OCI-LY7 (cell line): ENCODE measurements around the gene MKNK1. TPM values are rescaled to one million over a fixed set of nuclear protein-coding genes. Genes with fewer than 3 reads are reported as not detected.

Experiments used
- BruUV-seq: library from RNA; stranded (reverse); fragments of 400-500 nt; replicated peaks from 2 replicates; lab custom pipeline; 2021; lab: Mats Ljungman, UMichigan
- CTCF ChIA-PET: fragments of 300-600 bp; sonication (Branson Sonifier 250); formaldehyde crosslinking; loops from one replicate; lab custom pipeline; 2022; ENCODE audit warnings: antibody characterized with exemption; ENCODE audit not compliant: unreplicated experiment; lab: Charles Lee
- POLR2A ChIA-PET: fragments of 300-600 bp; sonication (Branson Sonifier 250); formaldehyde crosslinking; loops from one replicate; lab custom pipeline; 2022; ENCODE audit warnings: antibody characterized with exemption; lab: Charles Lee
- DNase-seq: peaks from one replicate; pipeline ENCODE4 v3.0.0-alpha.2; 2015; ENCODE audit warnings: low spot score
- H2AFZ ChIP-seq: fragments of 200-600 bp; sonication (generic), shearing (Covaris generic); 2 replicates; pipeline ENCODE4 v1.6.1; 2014; ENCODE audit warnings: mild to moderate bottlenecking, antibody characterized with exemption, low read length, moderate library complexity
- H3K27ac ChIP-seq: fragments of 200-600 bp; sonication (generic); 2 replicates; pipeline ENCODE4 v1.5.1; 2014; ENCODE audit warnings: mixed run types, low read depth, mild to moderate bottlenecking, moderate library complexity, low read length, inconsistent platforms; ENCODE audit not compliant: poor library complexity, severe bottlenecking
- H3K36me3 ChIP-seq: fragments of 200-600 bp; sonication (generic); 2 replicates; pipeline ENCODE4 v1.6.1; 2014; ENCODE audit warnings: mild to moderate bottlenecking, antibody characterized with exemption, low read length, moderate library complexity, mixed read lengths; ENCODE audit not compliant: insufficient read depth
- H3K4me1 ChIP-seq: fragments of 200-600 bp; sonication (generic); 2 replicates; pipeline ENCODE4 v1.5.1; 2014; ENCODE audit warnings: mild to moderate bottlenecking, low read length; ENCODE audit not compliant: insufficient read depth, poor library complexity, severe bottlenecking
- H3K4me2 ChIP-seq: fragments of 200-600 bp; sonication (generic); 2 replicates; pipeline ENCODE4 v1.6.1; 2014; ENCODE audit warnings: mild to moderate bottlenecking, low read length
- H3K4me3 ChIP-seq: fragments of 200-600 bp; sonication (generic); 2 replicates; pipeline ENCODE4 v1.5.1; 2014; ENCODE audit warnings: mild to moderate bottlenecking, low read depth, low read length; ENCODE audit not compliant: poor library complexity, severe bottlenecking
- H3K79me2 ChIP-seq: fragments of 200-600 bp; sonication (generic); 2 replicates; pipeline ENCODE4 v1.6.1; 2016; ENCODE audit warnings: low read depth, mild to moderate bottlenecking, low read length, moderate library complexity, mixed read lengths; ENCODE audit not compliant: insufficient read depth
- H3K9me2 ChIP-seq: fragments of 200-600 bp; sonication (generic); 2 replicates; pipeline ENCODE4 v1.6.1; 2016; ENCODE audit warnings: mild to moderate bottlenecking, low read length, mixed read lengths; ENCODE audit not compliant: insufficient read depth
- H3K9me3 ChIP-seq: fragments of 200-600 bp; sonication (generic); 2 replicates; pipeline ENCODE4 v1.6.1; 2014; ENCODE audit warnings: mild to moderate bottlenecking, mixed run types, low read length, mixed read lengths
- H4K20me1 ChIP-seq: fragments of 200-600 bp; sonication (generic); 2 replicates; pipeline ENCODE4 v1.6.1; 2014; ENCODE audit warnings: mild to moderate bottlenecking, antibody characterized with exemption, low read length, moderate library complexity, mixed read lengths; ENCODE audit not compliant: insufficient read depth
- EZH2phosphoT487 ChIP-seq: fragments of 200-600 bp; sonication (generic); IDR thresholded peaks from 2 replicates; pipeline ENCODE4 v1.6.1; 2018; ENCODE audit warnings: low read depth, borderline replicate concordance, mild to moderate bottlenecking, mixed run types, antibody characterized with exemption, low read length, moderate library complexity, mixed read lengths
- intact Hi-C: fragments of 100-400 bp; cut with micrococcal nuclease; formaldehyde crosslinking; loops from one replicate; pipeline ENCODE4 v1.10.0; 2022; ENCODE audit not compliant: unreplicated experiment
- total RNA-seq, 2 experiments: library from RNA; depleted of rRNA in 1 of 2; stranded (reverse); fragments of >200 nt in 1 of 2; shearing (Covaris generic) in 1 of 2; gene quantifications; 2 replicates each; pipeline ENCODE4 v1.2.3, GENCODE V29; 2014 to 2022
- TF ChIP-seq, protein P1 (sequence below): fragments of 200-600 bp; sonication (generic); conservative IDR thresholded peaks from 2 replicates; pipeline ENCODE4 v1.5.1; 2014; ENCODE audit warnings: mild to moderate bottlenecking, antibody characterized with exemption, low read length, moderate library complexity, mixed read lengths

MKNK1 gene
- total RNA-seq, 2 experiments from 2014 or later, result 11.5 to 24.0 TPM

DNA sequence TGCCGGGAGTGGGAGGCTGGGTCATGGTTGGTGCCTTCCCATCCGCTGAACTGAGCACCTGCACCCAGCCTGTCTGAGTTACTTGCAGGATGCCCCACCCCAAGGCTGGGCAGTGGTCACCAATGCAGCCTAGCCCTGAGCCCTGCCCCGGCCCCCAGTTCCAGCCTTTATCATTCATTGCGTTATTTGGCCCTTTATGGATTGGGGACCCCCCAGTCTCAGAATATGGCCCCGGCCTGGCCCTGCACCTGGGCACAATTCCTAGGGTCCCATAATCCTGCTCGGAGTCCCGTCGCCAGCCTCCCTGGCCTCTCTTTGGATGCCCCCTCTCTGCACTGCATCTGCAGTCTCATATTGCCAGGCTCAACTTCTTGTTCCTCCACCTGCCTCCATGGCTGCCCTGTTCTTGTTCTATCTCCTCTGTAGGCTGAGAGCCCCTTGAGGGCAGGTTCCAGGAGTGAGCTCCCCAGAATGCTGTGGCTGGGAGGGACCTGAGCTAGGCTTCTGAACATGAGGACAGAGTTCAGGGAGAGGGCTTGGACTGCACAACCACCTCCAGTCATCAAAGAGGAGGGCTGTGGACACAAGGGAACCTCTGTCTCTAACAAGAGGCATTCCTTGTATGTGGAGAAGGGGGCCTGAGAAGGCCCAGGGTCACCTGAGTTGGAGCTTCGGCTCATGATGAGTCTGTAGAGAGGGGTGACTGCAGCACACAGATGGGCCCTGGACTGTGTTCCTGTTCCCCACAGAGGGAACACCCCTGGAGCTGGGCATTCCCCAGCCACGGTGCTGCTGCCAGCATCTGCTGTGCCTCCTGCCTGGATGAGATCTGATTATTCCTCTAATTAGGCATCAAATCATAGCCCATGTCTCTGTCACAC is 51.5 kb downstream of the MKNK1 start:
- H3K9me3 ChIP-seq, result no peaks in the 10 kb centered on the region
- no peaks in the 10 kb centered on the region for H3K79me2 ChIP-seq
- H3K4me2 ChIP-seq, result no peak overlapping the region
- ChIA-PET POLR2A (no interaction called here), CTCF (interaction anchor here (0.5 kb wide), 1 partner anchor 97 kb away, joined by 4 read pairs; no protein-coding TSS in a partner anchor)
- no peak overlapping the region for H3K4me3 ChIP-seq
- no peaks in the 10 kb centered on the region for H3K4me1 ChIP-seq
- no peak for TF ChIP-seq EZH2phosphoT487
- TF ChIP-seq, protein P1, sequence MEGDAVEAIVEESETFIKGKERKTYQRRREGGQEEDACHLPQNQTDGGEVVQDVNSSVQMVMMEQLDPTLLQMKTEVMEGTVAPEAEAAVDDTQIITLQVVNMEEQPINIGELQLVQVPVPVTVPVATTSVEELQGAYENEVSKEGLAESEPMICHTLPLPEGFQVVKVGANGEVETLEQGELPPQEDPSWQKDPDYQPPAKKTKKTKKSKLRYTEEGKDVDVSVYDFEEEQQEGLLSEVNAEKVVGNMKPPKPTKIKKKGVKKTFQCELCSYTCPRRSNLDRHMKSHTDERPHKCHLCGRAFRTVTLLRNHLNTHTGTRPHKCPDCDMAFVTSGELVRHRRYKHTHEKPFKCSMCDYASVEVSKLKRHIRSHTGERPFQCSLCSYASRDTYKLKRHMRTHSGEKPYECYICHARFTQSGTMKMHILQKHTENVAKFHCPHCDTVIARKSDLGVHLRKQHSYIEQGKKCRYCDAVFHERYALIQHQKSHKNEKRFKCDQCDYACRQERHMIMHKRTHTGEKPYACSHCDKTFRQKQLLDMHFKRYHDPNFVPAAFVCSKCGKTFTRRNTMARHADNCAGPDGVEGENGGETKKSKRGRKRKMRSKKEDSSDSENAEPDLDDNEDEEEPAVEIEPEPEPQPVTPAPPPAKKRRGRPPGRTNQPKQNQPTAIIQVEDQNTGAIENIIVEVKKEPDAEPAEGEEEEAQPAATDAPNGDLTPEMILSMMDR, result no peak
- DNase-seq, result no peak
- no peaks in the 10 kb centered on the region for H4K20me1 ChIP-seq
- no TSS peak for BruUV-seq
- no peak overlapping the region for H2AFZ ChIP-seq
- intact Hi-C loops, result loop anchor here (10.0 kb wide), 1 partner anchor 172 kb away; no protein-coding TSS in a partner anchor
- H3K9me2 ChIP-seq, result no peaks in the 10 kb centered on the region
- no peaks in the 10 kb centered on the region for H3K36me3 ChIP-seq
- H3K27ac ChIP-seq, result no peak overlapping the region

DNA sequence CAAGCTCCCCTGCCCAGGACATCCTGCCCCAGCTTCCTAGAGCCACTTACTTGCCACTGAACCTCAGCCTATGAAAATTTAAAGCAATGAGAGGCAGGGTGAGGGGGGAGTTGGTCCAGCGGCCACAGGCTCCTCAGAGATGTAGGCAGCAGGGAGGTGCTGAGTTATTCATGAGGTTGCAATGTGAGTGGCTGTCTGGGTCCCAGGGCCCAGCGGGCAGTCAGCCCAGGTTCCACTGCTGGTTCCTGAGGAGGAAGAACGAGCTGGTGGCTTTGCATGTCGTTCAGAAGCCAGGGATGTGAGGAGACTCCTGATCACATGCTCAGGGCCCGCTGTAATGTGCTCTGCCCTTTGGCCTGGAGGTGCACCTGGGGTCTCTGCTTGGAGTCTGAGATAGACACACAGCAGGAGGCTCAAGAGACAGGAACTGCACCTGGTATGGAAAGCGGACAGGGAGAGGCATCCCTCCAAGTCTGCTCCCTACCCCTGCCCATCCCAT is 52.4 kb downstream of the MKNK1 start, which contains the start of gene KNCN:
KNCN (minus strand) TSS at position 51 of the 499 bp plus-strand sequence. CDS start 432 bp downstream, outside the sequence.
- TF ChIP-seq, protein P1, result no peak
- TF ChIP-seq EZH2phosphoT487, result no peak
- POLR2A ChIA-PET, result no interaction called here
- Histone ChIP-seq H3K4me1 (no peaks in the 10 kb centered on the region), H2AFZ (no peak within 1 kb of the TSS), H3K27ac (no peak within 1 kb of the TSS), H4K20me1 (no peaks in the 10 kb centered on the region), H3K4me2 (no peak within 1 kb of the TSS), H3K9me2 (no peaks in the 10 kb centered on the region), H3K9me3 (no peaks in the 10 kb centered on the region), H3K36me3 (no peaks in the 10 kb centered on the region), H3K79me2 (no peaks in the 10 kb centered on the region), H3K4me3 (no peak within 1 kb of the TSS)
- DNase-seq, result no peak
- BruUV-seq, result no TSS peak
- intact Hi-C loops, result loop anchor here (10.0 kb wide), 1 partner anchor 173 kb away; no protein-coding TSS in a partner anchor
- CTCF ChIA-PET, result no interaction called here
